HG03571 (cell line): ENCODE data around the gene BANF2.

Experiments used
- ATAC-seq: cut with Tn5 transposase; IDR thresholded peaks from one replicate; pipeline ENCODE4 v1.9.1; 2021; ENCODE audit not compliant: unreplicated experiment

The BANF2 gene

GRCh38 chr20:17732907-17733521 lies 33.2 kb downstream of the BANF2 start:
- no peak for ATAC-seq

- ATAC-seq, result no peak
Observed at GRCh38 chr20:17733767-17734304, 34.1 kb downstream of the BANF2 start.

GRCh38 chr20:17734374-17734773 lies 34.6 kb downstream of the BANF2 start:
- ATAC-seq, result no peak

- no peak for ATAC-seq
Observed at GRCh38 chr20:17735206-17735804, 35.5 kb downstream of the BANF2 start.

GRCh38 chr20:17735959-17736621 lies 36.3 kb downstream of the BANF2 start:
- no peak for ATAC-seq

GRCh38 chr20:17738154-17738553 lies 38.4 kb downstream of the BANF2 start:
- ATAC-seq, result no peak

- no peak for ATAC-seq
Observed at GRCh38 chr20:17741220-17741619, 41.5 kb downstream of the BANF2 start.

- no peak for ATAC-seq
Observed at GRCh38 chr20:17742731-17743130, 43.0 kb downstream of the BANF2 start.

- ATAC-seq, result no peak
Observed at GRCh38 chr20:17743677-17744076, 43.9 kb downstream of the BANF2 start.

- no peak for ATAC-seq
Observed at GRCh38 chr20:17747431-17747846, 47.7 kb downstream of the BANF2 start.

GRCh38 chr20:17748279-17748678 lies 48.5 kb downstream of the BANF2 start:
- ATAC-seq, result no peak

- no peak for ATAC-seq
Observed at GRCh38 chr20:17749626-17749977, 49.8 kb downstream of the BANF2 start.

GRCh38 chr20:17749978-17750721 lies 50.4 kb downstream of the BANF2 start:
- ATAC-seq, result no peak

GRCh38 chr20:17750722-17751045 lies 50.9 kb downstream of the BANF2 start:
- no peak for ATAC-seq

GRCh38 chr20:17751640-17752039 lies 51.9 kb downstream of the BANF2 start:
- ATAC-seq, result no peak

- ATAC-seq, result no peak
Observed at GRCh38 chr20:17752459-17752858, 52.7 kb downstream of the BANF2 start.

GRCh38 chr20:17753516-17753915 lies 53.8 kb downstream of the BANF2 start:
- no peak for ATAC-seq

- no peak for ATAC-seq
Observed at GRCh38 chr20:17756529-17756928, 56.8 kb downstream of the BANF2 start.

- ATAC-seq, result no peak
Observed at GRCh38 chr20:17757496-17757895, 57.7 kb downstream of the BANF2 start.

- ATAC-seq, result no peak
Observed at GRCh38 chr20:17758010-17758409, 58.2 kb downstream of the BANF2 start.

- no peak for ATAC-seq
Observed at GRCh38 chr20:17758512-17758911, 58.7 kb downstream of the BANF2 start.

GRCh38 chr20:17759449-17759848 lies 59.7 kb downstream of the BANF2 start:
- ATAC-seq, result no peak
